Breast epithelium (tissue), 4 donors: ENCODE results near the gene UBE2U. TPM values are rescaled to one million over a fixed set of nuclear protein-coding genes. Genes with fewer than 3 reads are reported as not detected.
"Not testable (repeated sequence)": the region's sequence is repeated elsewhere in the genome, so short reads cannot be mapped to it uniquely, and the experiment has no call there.

Experiments used
- DNase-seq, 2 donors: peaks; one replicate each; pipeline ENCODE4 v3.0.0-alpha.2; 2019; ENCODE audit warnings: low spot score in 2 of 2
- H3K27ac ChIP-seq, 2 donors: fragments of 200-600 bp; sonication (generic) in 1 of 2; one replicate each; pipeline ENCODE4 v1.5.1; 2016 to 2019; ENCODE audit warnings: mild to moderate bottlenecking in 1 of 2
- H3K27me3 ChIP-seq, 2 donors: fragments of 200-600 bp; sonication (generic) in 1 of 2; one replicate each; pipeline versions ENCODE4 v1.5.1 to v1.6.0; 2017 to 2019; ENCODE audit warnings: control low read depth in 1 of 2, mild to moderate bottlenecking in 1 of 2
- H3K36me3 ChIP-seq: fragments of 200-600 bp; one replicate; pipeline ENCODE4 v1.5.1; 2019
- H3K4me1 ChIP-seq, 2 donors: fragments of 200-600 bp; sonication (generic); one replicate each; pipeline ENCODE4 v1.5.1; 2016 to 2019; ENCODE audit warnings: control low read depth in 1 of 2
- H3K4me3 ChIP-seq, 3 donors: fragments of 200-600 bp; sonication (generic); 1 replicate in 2 of 3; 2 replicates in 1 of 3; pipeline ENCODE4 v1.5.1; 2016 to 2019; ENCODE audit warnings: mild to moderate bottlenecking in 3 of 3, moderate library complexity in 2 of 3
- H3K9me3 ChIP-seq, 2 donors: fragments of 200-600 bp; sonication (generic) in 1 of 2; one replicate each; pipeline ENCODE4 v1.5.1; 2016 to 2019; ENCODE audit warnings: control low read depth in 1 of 2
- POLR2A ChIP-seq: fragments of 450-650 bp; IDR thresholded peaks from one replicate; pipeline ENCODE4 v1.6.1; 2016; ENCODE audit warnings: antibody characterized with exemption, mild to moderate bottlenecking, moderate library complexity
- POLR2AphosphoS5 ChIP-seq, 3 donors: sonication (generic); formaldehyde crosslinking; IDR thresholded peaks; one replicate each; pipeline ENCODE4 v1.6.1; 2017; ENCODE audit warnings: antibody characterized with exemption in 3 of 3
- intact Hi-C: fragments of 100-400 bp; cut with DNase I; formaldehyde crosslinking; loops from one replicate; pipeline ENCODE4 v1.15.1; 2023; ENCODE audit warnings: low total_unique reads
- total RNA-seq, 3 donors: library from RNA; depleted of rRNA; stranded (reverse); fragments of >200 nt; gene quantifications; one replicate each; pipeline ENCODE4 v1.1.0, GENCODE V29; 2016
- TF ChIP-seq, protein P1 (sequence below), 3 donors: fragments of 450-650 bp; IDR thresholded peaks; one replicate each; pipeline ENCODE4 v1.5.1; 2016 to 2017; ENCODE audit warnings: antibody characterized with exemption in 3 of 3, mild to moderate bottlenecking in 3 of 3, moderate library complexity in 3 of 3

The UBE2U gene
- total RNA-seq, 3 donors from 2014 or later = not detected

DNA sequence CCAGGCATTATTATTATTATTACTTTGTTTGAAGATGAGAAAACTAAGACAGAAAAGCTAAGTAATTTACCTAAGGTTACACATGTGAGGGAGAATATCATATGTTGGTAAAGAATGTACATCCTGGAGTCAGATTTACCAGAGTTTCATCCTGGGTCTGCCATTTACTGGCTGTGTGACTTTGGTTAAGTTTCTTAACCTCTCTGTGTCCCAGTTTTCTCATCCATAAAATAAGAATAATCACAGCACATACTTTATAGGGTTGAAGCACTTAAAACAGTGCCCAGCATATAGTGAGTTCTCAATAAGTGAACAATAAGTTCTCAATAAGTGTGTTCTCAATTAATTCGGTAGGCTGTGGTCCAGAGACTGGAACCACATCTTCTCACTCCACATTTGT is 32.5 kb downstream of the UBE2U start:
- TF ChIP-seq POLR2A = no peak
- TF ChIP-seq, protein P1, sequence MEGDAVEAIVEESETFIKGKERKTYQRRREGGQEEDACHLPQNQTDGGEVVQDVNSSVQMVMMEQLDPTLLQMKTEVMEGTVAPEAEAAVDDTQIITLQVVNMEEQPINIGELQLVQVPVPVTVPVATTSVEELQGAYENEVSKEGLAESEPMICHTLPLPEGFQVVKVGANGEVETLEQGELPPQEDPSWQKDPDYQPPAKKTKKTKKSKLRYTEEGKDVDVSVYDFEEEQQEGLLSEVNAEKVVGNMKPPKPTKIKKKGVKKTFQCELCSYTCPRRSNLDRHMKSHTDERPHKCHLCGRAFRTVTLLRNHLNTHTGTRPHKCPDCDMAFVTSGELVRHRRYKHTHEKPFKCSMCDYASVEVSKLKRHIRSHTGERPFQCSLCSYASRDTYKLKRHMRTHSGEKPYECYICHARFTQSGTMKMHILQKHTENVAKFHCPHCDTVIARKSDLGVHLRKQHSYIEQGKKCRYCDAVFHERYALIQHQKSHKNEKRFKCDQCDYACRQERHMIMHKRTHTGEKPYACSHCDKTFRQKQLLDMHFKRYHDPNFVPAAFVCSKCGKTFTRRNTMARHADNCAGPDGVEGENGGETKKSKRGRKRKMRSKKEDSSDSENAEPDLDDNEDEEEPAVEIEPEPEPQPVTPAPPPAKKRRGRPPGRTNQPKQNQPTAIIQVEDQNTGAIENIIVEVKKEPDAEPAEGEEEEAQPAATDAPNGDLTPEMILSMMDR (IDR thresholded peaks at IDR 0.05) = no peak
- TF ChIP-seq POLR2AphosphoS5 (IDR thresholded peaks at IDR 0.05) = no peak
- H3K4me1 ChIP-seq = no peaks in the 10 kb centered on the region
- intact Hi-C loops = loop anchor here (10.0 kb wide), 1 partner anchor 751 kb away; no protein-coding TSS in a partner anchor
- H3K36me3 ChIP-seq = no peaks in the 10 kb centered on the region
- no peaks in the 10 kb centered on the region for H3K27me3 ChIP-seq
- no peak overlapping the region for H3K27ac ChIP-seq
- H3K4me3 ChIP-seq = no peak overlapping the region
- DNase-seq = no peak
- no peaks in the 10 kb centered on the region for H3K9me3 ChIP-seq

DNA sequence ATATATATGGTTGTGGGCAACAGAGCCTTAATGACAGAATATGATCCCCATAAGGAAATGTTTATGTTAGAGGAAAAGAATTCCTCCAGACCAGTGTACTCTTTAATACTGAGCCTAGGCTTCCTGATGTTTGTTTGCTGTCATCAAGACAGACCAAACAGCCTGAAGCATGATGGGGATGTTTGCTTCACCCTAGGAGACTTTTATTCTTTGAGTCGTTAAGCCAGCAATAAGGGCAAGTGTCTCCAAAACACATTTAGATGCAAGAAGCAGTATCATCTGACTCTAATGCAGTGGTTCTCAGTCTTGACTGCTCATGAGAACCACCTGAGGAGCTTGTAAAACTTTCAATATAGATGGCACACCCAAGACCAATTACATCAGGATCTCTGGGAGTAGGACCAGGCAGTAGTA is 33.1 kb downstream of the UBE2U start:
- no peak overlapping the region for H3K27ac ChIP-seq
- no peaks in the 10 kb centered on the region for H3K9me3 ChIP-seq
- intact Hi-C loops = loop anchor here (10.0 kb wide), 1 partner anchor 752 kb away; no protein-coding TSS in a partner anchor
- H3K4me1 ChIP-seq = no peaks in the 10 kb centered on the region
- no peak for TF ChIP-seq POLR2AphosphoS5 (IDR thresholded peaks at IDR 0.05)
- no peak for TF ChIP-seq POLR2A
- TF ChIP-seq, protein P1 (IDR thresholded peaks at IDR 0.05) = no peak
- H3K27me3 ChIP-seq = no peaks in the 10 kb centered on the region
- H3K4me3 ChIP-seq = no peak overlapping the region
- DNase-seq = no peak
- H3K36me3 ChIP-seq = no peaks in the 10 kb centered on the region

DNA sequence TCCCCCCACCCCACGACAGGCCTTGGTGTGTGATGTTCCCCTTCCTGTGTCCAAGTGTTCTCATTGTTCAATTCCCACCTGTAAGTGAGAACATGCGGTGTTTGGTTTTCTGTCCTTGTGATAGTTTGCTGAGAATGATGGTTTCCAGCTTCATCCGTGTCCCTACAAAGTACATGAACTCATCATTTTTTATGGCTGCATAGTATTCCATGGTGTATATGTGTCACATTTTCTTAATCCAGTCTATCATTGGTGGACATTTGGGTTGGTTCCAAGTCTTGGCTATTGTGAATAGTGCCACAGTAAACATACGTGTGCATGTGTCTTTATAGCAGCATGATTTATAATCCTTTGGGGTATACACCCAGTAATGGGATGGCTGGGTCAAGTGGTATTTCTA is 36.1 kb downstream of the UBE2U start:
- intact Hi-C loops = loop anchor here (10.0 kb wide), 1 partner anchor 755 kb away; no protein-coding TSS in a partner anchor
- not testable (repeated sequence) for DNase-seq, H3K9me3 ChIP-seq, H3K4me3 ChIP-seq, H3K27ac ChIP-seq, H3K4me1 ChIP-seq, H3K36me3 ChIP-seq, H3K27me3 ChIP-seq

DNA sequence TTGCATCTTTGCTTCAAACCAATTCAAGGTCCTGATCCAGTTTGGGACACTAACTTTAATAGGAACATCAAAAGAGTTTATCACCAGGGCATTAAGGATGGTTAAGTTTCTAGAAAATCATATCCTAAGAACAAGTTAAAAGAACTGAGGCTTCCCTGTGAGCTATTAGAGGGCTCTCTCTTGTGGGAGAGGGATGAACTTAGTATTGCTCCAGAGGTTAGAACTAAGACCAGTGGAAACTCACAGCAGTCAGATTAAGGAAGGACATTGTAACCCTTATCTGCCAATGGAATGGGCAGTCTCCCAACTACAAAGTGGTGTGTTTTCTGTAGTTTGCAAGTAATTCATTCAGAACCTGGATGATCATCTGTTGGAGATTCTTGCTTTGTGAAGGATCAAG is 36.8 kb downstream of the UBE2U start:
- TF ChIP-seq POLR2AphosphoS5 (IDR thresholded peaks at IDR 0.05) (no peak), POLR2A (no peak)
- TF ChIP-seq, protein P1 (IDR thresholded peaks at IDR 0.05) = no peak
- Histone ChIP-seq H3K27me3 (no peaks in the 10 kb centered on the region), H3K36me3 (no peaks in the 10 kb centered on the region), H3K4me1 (no peaks in the 10 kb centered on the region), H3K27ac (no peak overlapping the region), H3K9me3 (no peaks in the 10 kb centered on the region), H3K4me3 (no peak overlapping the region)
- intact Hi-C loops = no loop called here
- no peak for DNase-seq

DNA sequence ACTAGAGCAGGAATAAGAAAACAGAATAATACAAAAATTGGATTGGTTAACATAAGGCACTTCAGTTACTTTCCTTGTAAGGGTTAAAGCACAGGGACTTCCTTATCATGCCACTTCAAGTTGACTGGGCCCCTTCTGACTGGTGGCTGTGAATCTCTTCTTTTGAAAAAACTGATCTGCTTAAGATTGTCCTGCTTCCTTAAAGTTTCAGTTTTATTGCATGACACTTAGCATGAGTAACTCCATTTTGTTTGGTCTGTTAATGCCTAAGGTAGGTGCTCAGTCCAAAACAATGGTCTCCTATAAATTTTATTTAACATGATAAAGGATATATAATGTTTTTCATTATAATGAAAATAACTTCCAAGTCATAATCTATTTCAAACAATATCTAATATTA is 37.6 kb downstream of the UBE2U start:
- Histone ChIP-seq H3K27me3 (no peaks in the 10 kb centered on the region), H3K36me3 (no peaks in the 10 kb centered on the region), H3K27ac (no peak overlapping the region), H3K9me3 (no peaks in the 10 kb centered on the region), H3K4me3 (no peak overlapping the region), H3K4me1 (no peaks in the 10 kb centered on the region)
- intact Hi-C loops = no loop called here
- no peak for DNase-seq
- TF ChIP-seq, protein P1 (IDR thresholded peaks at IDR 0.05) = no peak
- TF ChIP-seq POLR2A (no peak), POLR2AphosphoS5 (IDR thresholded peaks at IDR 0.05) (no peak)
